ENCODE data around the gene CPSF3. TPM values are rescaled to one million over a fixed set of nuclear protein-coding genes. Genes with fewer than 3 reads are reported as not detected.

CPSF3 gene
- total and polyA plus RNA-seq, 2 of the 13 experiments (the other 11 are each of a cell fraction or from before 2014, with no cell fraction given): 19.8 to 93.0 TPM

DNA sequence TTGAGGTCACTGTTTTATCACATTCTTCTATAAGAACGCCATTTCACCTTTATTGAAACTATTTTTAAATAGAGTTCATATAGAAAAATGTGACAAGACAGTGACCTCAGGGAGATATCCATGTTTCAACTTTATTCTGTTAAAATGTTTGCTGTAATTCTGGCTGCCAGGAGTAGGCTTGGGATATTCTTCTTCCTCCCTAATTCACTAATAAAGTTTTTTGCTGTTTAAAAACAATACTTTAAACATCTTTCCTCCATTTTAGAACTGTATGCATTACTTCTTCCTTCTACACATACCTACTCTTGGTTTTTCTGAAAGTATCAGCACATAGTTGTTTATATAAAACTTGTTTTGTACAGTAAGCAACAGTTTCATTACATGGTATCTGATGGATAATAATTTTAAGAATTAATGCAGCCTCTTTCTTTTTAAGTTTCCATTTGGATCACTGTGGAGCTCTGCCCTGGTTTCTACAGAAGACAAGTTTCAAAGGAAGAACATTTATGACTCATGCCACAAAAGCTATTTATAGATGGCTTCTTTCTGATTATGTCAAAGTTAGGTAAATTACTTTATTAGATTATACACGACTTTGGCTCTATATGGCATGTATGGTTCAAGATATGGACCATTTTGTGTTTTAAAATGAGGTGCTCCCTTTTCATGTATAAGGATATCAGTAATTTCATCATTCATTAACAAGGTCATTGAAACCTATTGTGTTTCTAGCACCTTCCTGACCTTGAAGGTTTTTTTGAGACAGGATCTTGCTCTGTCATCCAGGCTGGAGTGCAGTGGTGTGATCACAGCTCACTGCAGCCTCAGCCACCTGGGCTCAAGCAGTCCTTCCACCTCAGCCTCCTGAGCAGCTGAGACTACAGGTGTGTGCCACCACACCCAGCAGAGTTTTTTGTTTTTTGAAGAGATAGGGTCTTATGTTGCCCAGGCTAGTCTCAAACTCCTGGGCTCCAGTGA lies 7.2 kb downstream of the CPSF3 start:
- no peak for DNase-seq (ENCODE audit: low spot score)
- H4K20me1 ChIP-seq (ENCODE audit: insufficient read depth, low read length): no peaks in the 10 kb centered on the region
- no peak overlapping the region for H2AFZ ChIP-seq (ENCODE audit: low read length)
- in situ Hi-C loops (cut with HindIII; ENCODE audit: extremely low pct_ligation_motif_present, low pct_unique_long_range_greater_than_20kb) (loop anchor here (10.0 kb wide), 1 partner anchor 286 kb away; no protein-coding TSS in a partner anchor), intact Hi-C loops (cut with micrococcal nuclease; ENCODE audit: unreplicated experiment) (no loop called here)
- WGBS (ENCODE audit: low lambda C conversion rate): 96% methylated on average over 2 of the region's 2 CpGs
- H3K4me1 ChIP-seq (ENCODE audit: insufficient read depth, low read length): peaks cover 3% of the 10 kb centered on the region; the same call in 1 of the 2 replicates
- POLR2A ChIA-PET: no interaction called here
- H3K27me3 ChIP-seq (ENCODE audit: control insufficient read depth in 1 of 2, insufficient read depth in 2 of 2, low read length in 2 of 2): no peaks in the 10 kb centered on the region
- H3K4me3 ChIP-seq (replicated peaks in 1 of 3; ENCODE audit: insufficient read depth in 1 of 3, low read depth in 2 of 3, low read length in 3 of 3): no peak overlapping the region
- no peaks in the 10 kb centered on the region for H3K9me3 ChIP-seq (ENCODE audit: low read length)
- H3K79me2 ChIP-seq (ENCODE audit: insufficient read depth, low read length): no peaks in the 10 kb centered on the region
- peaks cover 7 to 55% of the 10 kb centered on the region in 2 experiments for H3K36me3 ChIP-seq (replicated peaks in 1 of 2; ENCODE audit: control insufficient read depth in 1 of 2, insufficient read depth in 2 of 2, low read length in 2 of 2)
- no peak for ATAC-seq
- BruUV-seq (replicated peaks): no TSS peak
- no peak overlapping the region for H3K27ac ChIP-seq (ENCODE audit: extremely low read length, insufficient read depth, low read length)
- TF ChIP-seq, protein P1, sequence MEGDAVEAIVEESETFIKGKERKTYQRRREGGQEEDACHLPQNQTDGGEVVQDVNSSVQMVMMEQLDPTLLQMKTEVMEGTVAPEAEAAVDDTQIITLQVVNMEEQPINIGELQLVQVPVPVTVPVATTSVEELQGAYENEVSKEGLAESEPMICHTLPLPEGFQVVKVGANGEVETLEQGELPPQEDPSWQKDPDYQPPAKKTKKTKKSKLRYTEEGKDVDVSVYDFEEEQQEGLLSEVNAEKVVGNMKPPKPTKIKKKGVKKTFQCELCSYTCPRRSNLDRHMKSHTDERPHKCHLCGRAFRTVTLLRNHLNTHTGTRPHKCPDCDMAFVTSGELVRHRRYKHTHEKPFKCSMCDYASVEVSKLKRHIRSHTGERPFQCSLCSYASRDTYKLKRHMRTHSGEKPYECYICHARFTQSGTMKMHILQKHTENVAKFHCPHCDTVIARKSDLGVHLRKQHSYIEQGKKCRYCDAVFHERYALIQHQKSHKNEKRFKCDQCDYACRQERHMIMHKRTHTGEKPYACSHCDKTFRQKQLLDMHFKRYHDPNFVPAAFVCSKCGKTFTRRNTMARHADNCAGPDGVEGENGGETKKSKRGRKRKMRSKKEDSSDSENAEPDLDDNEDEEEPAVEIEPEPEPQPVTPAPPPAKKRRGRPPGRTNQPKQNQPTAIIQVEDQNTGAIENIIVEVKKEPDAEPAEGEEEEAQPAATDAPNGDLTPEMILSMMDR (CRISPR knock-in tag; IDR thresholded peaks at IDR 0.05): no peak
- no peak for TF ChIP-seq FIP1L1 (IDR thresholded peaks at IDR 0.05; ENCODE audit: borderline replicate concordance, insufficient read depth, low read depth, low read length)
- TF ChIP-seq NFYC (CRISPR knock-in tag; IDR thresholded peaks at IDR 0.05): no peak
- no peak for TF ChIP-seq GATA4 (IDR thresholded peaks at IDR 0.05; ENCODE audit: borderline replicate concordance, low read depth)
- TF ChIP-seq, protein P2, sequence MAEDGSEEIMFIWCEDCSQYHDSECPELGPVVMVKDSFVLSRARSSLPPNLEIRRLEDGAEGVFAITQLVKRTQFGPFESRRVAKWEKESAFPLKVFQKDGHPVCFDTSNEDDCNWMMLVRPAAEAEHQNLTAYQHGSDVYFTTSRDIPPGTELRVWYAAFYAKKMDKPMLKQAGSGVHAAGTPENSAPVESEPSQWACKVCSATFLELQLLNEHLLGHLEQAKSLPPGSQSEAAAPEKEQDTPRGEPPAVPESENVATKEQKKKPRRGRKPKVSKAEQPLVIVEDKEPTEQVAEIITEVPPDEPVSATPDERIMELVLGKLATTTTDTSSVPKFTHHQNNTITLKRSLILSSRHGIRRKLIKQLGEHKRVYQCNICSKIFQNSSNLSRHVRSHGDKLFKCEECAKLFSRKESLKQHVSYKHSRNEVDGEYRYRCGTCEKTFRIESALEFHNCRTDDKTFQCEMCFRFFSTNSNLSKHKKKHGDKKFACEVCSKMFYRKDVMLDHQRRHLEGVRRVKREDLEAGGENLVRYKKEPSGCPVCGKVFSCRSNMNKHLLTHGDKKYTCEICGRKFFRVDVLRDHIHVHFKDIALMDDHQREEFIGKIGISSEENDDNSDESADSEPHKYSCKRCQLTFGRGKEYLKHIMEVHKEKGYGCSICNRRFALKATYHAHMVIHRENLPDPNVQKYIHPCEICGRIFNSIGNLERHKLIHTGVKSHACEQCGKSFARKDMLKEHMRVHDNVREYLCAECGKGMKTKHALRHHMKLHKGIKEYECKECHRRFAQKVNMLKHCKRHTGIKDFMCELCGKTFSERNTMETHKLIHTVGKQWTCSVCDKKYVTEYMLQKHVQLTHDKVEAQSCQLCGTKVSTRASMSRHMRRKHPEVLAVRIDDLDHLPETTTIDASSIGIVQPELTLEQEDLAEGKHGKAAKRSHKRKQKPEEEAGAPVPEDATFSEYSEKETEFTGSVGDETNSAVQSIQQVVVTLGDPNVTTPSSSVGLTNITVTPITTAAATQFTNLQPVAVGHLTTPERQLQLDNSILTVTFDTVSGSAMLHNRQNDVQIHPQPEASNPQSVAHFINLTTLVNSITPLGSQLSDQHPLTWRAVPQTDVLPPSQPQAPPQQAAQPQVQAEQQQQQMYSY (CRISPR knock-in tag; IDR thresholded peaks at IDR 0.05): no peak
- no peak overlapping the region for H3K4me2 ChIP-seq (ENCODE audit: low read depth, low read length)
- no peak overlapping the region for H3K9ac ChIP-seq (ENCODE audit: insufficient read depth, low read depth, low read length)
- CTCF ChIA-PET (ENCODE audit: low intra/inter-chr PET ratio, low total read pairs): no interaction called here
- no peak for FAIRE-seq
